Hepatocyte (in vitro differentiated cells): Measurements from ENCODE around the gene TCEANC2.

Source experiments
- CTCF ChIP-seq: fragments of 200-600 bp; sonication (generic); IDR thresholded peaks from 2 replicates; pipeline ENCODE4 v1.5.1; 2016; ENCODE audit warnings: antibody characterized with exemption, mild to moderate bottlenecking; ENCODE audit not compliant: poor library complexity
- EZH2phosphoT487 ChIP-seq: fragments of 200-600 bp; sonication (generic); IDR thresholded peaks from one replicate; pipeline ENCODE4 v1.6.1; 2018; ENCODE audit warnings: antibody characterized with exemption, mild to moderate bottlenecking, low read depth, moderate library complexity; ENCODE audit not compliant: unreplicated experiment, severe bottlenecking

DNA sequence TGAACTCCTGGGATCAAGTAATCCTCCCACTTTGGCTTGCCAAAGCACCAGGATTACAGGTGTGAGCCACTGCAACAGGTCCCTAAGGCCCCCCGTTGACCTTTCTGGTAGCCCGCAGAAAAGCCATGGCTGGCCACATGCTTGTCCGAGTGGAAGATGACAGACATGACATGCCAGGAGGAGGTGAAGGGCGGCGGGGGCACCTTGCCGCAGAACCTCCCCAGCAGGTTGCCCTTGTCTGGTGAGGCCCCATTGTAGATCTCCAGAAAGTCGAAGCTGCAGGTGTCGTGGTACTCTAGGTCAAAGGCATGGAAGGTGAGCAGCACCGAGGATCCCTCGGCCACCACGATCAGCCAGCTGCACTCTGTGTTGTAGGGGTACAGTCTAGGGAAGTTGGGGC lies 91.0 kb downstream of the TCEANC2 start:
- no peak for TF ChIP-seq CTCF
- no peak for TF ChIP-seq EZH2phosphoT487
